Endometrial microvascular endothelial cells (primary cell): ENCODE data around the gene ITGA3. TPM values are rescaled to one million over a fixed set of nuclear protein-coding genes. Genes with fewer than 3 reads are reported as not detected.

ENCODE experiments used
- in situ Hi-C: cut with HindIII; loops from 2 replicates; pipeline ENCODE4 v1.10.0; 2017; ENCODE audit warnings: low sequenced_read_pairs, low pct_unique_long_range_greater_than_20kb; ENCODE audit errors: inconsistent ontology term
- total RNA-seq: library from RNA; depleted of rRNA; stranded (reverse); fragments of >200 nt; gene quantifications from one replicate; pipeline ENCODE4 v1.2.3, GENCODE V29; 2015; ENCODE audit errors: inconsistent ontology term

Gene ITGA3
- total RNA-seq, 1 donor from 2014 or later = 255 TPM

- in situ Hi-C loops = no loop called here
Measured at GRCh38 chr17:50100921-50101345, 45.0 kb downstream of the ITGA3 start.

- in situ Hi-C loops = no loop called here
Measured at GRCh38 chr17:50101346-50102163, 45.6 kb downstream of the ITGA3 start.

- in situ Hi-C loops = no loop called here
Measured at GRCh38 chr17:50102164-50102991, 46.5 kb downstream of the ITGA3 start.

- in situ Hi-C loops = no loop called here
Measured at GRCh38 chr17:50103252-50103651, 47.3 kb downstream of the ITGA3 start.

GRCh38 chr17:50103941-50104340 is 48.0 kb downstream of the ITGA3 start:
- in situ Hi-C loops = no loop called here

GRCh38 chr17:50105811-50106210 is 49.9 kb downstream of the ITGA3 start:
- in situ Hi-C loops = no loop called here

GRCh38 chr17:50106393-50107131 is 50.7 kb downstream of the ITGA3 start:
- in situ Hi-C loops = no loop called here

GRCh38 chr17:50107790-50108414 is 52.0 kb downstream of the ITGA3 start:
- in situ Hi-C loops = no loop called here

- in situ Hi-C loops = no loop called here
Measured at GRCh38 chr17:50108556-50108955, 52.6 kb downstream of the ITGA3 start.

GRCh38 chr17:50109207-50109606 is 53.3 kb downstream of the ITGA3 start:
- in situ Hi-C loops = no loop called here

- in situ Hi-C loops = no loop called here
Measured at GRCh38 chr17:50109785-50110184, 53.9 kb downstream of the ITGA3 start.

GRCh38 chr17:50110591-50111349 is 54.9 kb downstream of the ITGA3 start:
- in situ Hi-C loops = no loop called here

- in situ Hi-C loops = no loop called here
Measured at GRCh38 chr17:50111673-50112655, 56.1 kb downstream of the ITGA3 start.

GRCh38 chr17:50112694-50113093 is 56.8 kb downstream of the ITGA3 start:
- in situ Hi-C loops = no loop called here

GRCh38 chr17:50113624-50114320 is 57.9 kb downstream of the ITGA3 start:
- in situ Hi-C loops = no loop called here

GRCh38 chr17:50114401-50114800 is 58.5 kb downstream of the ITGA3 start:
- in situ Hi-C loops = no loop called here
